Thyroid gland (tissue), 4 donors: ENCODE data around the gene MPL.

Source experiments
- POLR2A ChIP-seq, 2 donors: fragments of 450-650 bp; IDR thresholded peaks; one replicate each; pipeline ENCODE4 v1.6.1; 2017; ENCODE audit warnings: antibody characterized with exemption in 2 of 2, mild to moderate bottlenecking in 2 of 2, moderate library complexity in 1 of 2
- TF ChIP-seq, protein P1 (sequence below), 6 experiments: fragments of 200-600 bp in 3 of 6; fragments of 450-650 bp in 3 of 6; sonication (generic) in 3 of 6; IDR thresholded peaks; one replicate each; pipeline ENCODE4 v1.5.1; 2016 to 2019; ENCODE audit warnings: antibody characterized with exemption in 6 of 6, mild to moderate bottlenecking in 2 of 6, inconsistent platforms in 1 of 6, moderate library complexity in 1 of 6

DNA sequence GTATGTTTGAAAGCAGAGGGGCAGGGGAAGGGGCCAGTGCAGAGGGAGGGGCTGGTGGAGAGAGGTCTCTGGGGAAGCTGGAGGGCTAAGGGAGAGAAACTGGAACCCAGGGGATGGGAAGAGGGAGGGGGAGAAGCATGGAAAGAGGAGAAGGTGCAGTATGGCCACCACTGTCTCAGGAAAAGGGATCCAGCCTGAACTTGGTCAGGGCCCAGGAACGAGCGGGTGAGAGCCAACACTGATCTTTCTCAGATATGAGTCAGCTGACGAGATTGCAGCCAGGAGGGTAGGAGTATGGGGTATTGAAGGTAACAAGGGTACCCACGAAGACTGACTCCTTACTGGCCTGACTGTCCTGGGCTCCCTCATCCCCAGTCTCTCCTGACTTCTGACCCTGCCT is 18.8 kb upstream of the MPL start:
- no peak for TF ChIP-seq POLR2A (IDR thresholded peaks at IDR 0.05)
- TF ChIP-seq, protein P1, sequence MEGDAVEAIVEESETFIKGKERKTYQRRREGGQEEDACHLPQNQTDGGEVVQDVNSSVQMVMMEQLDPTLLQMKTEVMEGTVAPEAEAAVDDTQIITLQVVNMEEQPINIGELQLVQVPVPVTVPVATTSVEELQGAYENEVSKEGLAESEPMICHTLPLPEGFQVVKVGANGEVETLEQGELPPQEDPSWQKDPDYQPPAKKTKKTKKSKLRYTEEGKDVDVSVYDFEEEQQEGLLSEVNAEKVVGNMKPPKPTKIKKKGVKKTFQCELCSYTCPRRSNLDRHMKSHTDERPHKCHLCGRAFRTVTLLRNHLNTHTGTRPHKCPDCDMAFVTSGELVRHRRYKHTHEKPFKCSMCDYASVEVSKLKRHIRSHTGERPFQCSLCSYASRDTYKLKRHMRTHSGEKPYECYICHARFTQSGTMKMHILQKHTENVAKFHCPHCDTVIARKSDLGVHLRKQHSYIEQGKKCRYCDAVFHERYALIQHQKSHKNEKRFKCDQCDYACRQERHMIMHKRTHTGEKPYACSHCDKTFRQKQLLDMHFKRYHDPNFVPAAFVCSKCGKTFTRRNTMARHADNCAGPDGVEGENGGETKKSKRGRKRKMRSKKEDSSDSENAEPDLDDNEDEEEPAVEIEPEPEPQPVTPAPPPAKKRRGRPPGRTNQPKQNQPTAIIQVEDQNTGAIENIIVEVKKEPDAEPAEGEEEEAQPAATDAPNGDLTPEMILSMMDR (IDR thresholded peaks at IDR 0.05): no peak
